GM10248 (cell line): ENCODE results near the gene CEP97.
"Not testable (repeated sequence)": the region's sequence is repeated elsewhere in the genome, so short reads cannot be mapped to it uniquely, and the experiment has no call there.

Experiments
- CTCF ChIA-PET: fragments of 300-600 bp; sonication (Branson Sonifier 250); formaldehyde crosslinking; extraction: SDS; loops from one replicate; lab custom pipeline; 2021; ENCODE audit warnings: antibody characterized with exemption; lab: Yijun Ruan, JAX
- POLR2A ChIA-PET: fragments of 350-650 bp; sonication (Branson Sonifier 250); formaldehyde crosslinking; extraction: SDS; loops from one replicate; lab custom pipeline; 2020; ENCODE audit warnings: antibody characterized with exemption; lab: Yijun Ruan, JAX
- DNase-seq: peaks from one replicate; pipeline ENCODE4 v3.0.0; 2012; ENCODE audit errors: extremely low spot score
- CTCF ChIP-seq: IDR thresholded peaks from 2 replicates; pipeline ENCODE4 v1.5.1; 2012; ENCODE audit warnings: mild to moderate bottlenecking, low read depth; ENCODE audit errors: extremely low read depth, missing control alignments, control extremely low read depth

CEP97 gene

GRCh38 chr3:101725194-101725889, 928 bp downstream of the CEP97 start:
- DNase-seq: no peak
- TF ChIP-seq CTCF: no peak
- POLR2A ChIA-PET: interaction anchor here (0.8 to 1.4 kb wide), 3 partner anchors 14 to 124 kb away, joined by 3 to 7 read pairs (median 3); partner anchors contain the start of genes NFKBIZ and NXPE3
- CTCF ChIA-PET: interaction anchor here (0.9 to 1.8 kb wide), 5 partner anchors 10 to 152 kb away, joined by 3 to 8 read pairs (median 3); partner anchors contain the start of gene PCNP

- ChIA-PET CTCF (interaction anchor here (0.9 to 1.8 kb wide), 3 partner anchors 10 to 77 kb away, joined by 3 to 8 read pairs (median 3); no protein-coding TSS in a partner anchor), POLR2A (no interaction called here)
- TF ChIP-seq CTCF: no peak
- DNase-seq: no peak
These were observed 1.5 kb downstream of the CEP97 start for GRCh38 chr3:101725890-101726275.

GRCh38 chr3:101729586-101729985, 5.2 kb downstream of the CEP97 start:
- POLR2A ChIA-PET: interaction anchor here (1.0 kb wide), 1 partner anchor 51 kb away, joined by 3 read pairs; no protein-coding TSS in a partner anchor
- CTCF ChIA-PET: interaction anchor here (1.4 kb wide), 1 partner anchor 27 kb away, joined by 4 read pairs; no protein-coding TSS in a partner anchor
- no peak for TF ChIP-seq CTCF
- no peak for DNase-seq

- ChIA-PET CTCF (no interaction called here), POLR2A (no interaction called here)
- no peak for TF ChIP-seq CTCF
- DNase-seq: no peak
These were observed 6.4 kb downstream of the CEP97 start for GRCh38 chr3:101730839-101731238.

GRCh38 chr3:101732240-101732641, 7.8 kb downstream of the CEP97 start:
- POLR2A ChIA-PET: no interaction called here
- CTCF ChIA-PET: no interaction called here
- no peak for DNase-seq
- TF ChIP-seq CTCF: no peak

GRCh38 chr3:101735833-101736232, 11.4 kb downstream of the CEP97 start:
- no peak for DNase-seq
- no peak for TF ChIP-seq CTCF
- POLR2A ChIA-PET: no interaction called here
- CTCF ChIA-PET: interaction anchor here (2.2 kb wide), 1 partner anchor 11 kb away, joined by 8 read pairs; the partner anchor contains the start of gene CEP97

GRCh38 chr3:101741914-101742313, 17.5 kb downstream of the CEP97 start:
- DNase-seq, POLR2A ChIA-PET, CTCF ChIA-PET: not testable (repeated sequence)
